K562 (cell line): Measurements from ENCODE around the gene PHF3. TPM values are rescaled to one million over a fixed set of nuclear protein-coding genes. Genes with fewer than 3 reads are reported as not detected.

Source experiments
- ATAC-seq: fragments of 200-7000 bp; cut with Tn5 transposase; 3 replicates; pipeline ENCODE4 v1.9.1; 2020; ENCODE audit warnings: moderate library complexity
- BruUV-seq: library from RNA; stranded (reverse); fragments of 400-500 nt; replicated peaks from 2 replicates; lab custom pipeline; 2021; lab: Mats Ljungman, UMichigan
- CTCF ChIA-PET: fragments of 300-600 bp; formaldehyde crosslinking; extraction: SDS; loops from one replicate; lab custom pipeline; 2021; ENCODE audit warnings: low intra/inter-chr PET ratio; lab: Yijun Ruan, JAX
- POLR2A ChIA-PET: fragments of 300-600, 350-650 bp; sonication (Branson Sonifier 250); formaldehyde crosslinking; extraction: SDS; loops from one replicate; lab custom pipeline; 2021; ENCODE audit warnings: antibody characterized with exemption, inconsistent platforms; lab: Yijun Ruan, JAX
- DNase-seq, 4 experiments: peaks; one replicate each; pipeline versions ENCODE4 v3.0.0 to v3.0.0-alpha.2; 2011 to 2018; ENCODE audit warnings: low spot score in 3 of 4, mixed read lengths in 3 of 4; ENCODE audit errors: extremely low read depth in 1 of 4
- FAIRE-seq: peaks from 2 replicates; lab custom pipeline; 2011; peaks lifted over from hg19 to GRCh38; lab: Jason Lieb, UNC
- H2AFZ ChIP-seq: 2 replicates; pipeline ENCODE4 v1.6.0; 2011; ENCODE audit warnings: low read depth, low read length, control low read depth, inconsistent platforms
- H3K27ac ChIP-seq: fragments of 200-600 bp; 3 replicates; pipeline ENCODE4 v1.8.0; 2011; ENCODE audit warnings: low read depth, mild to moderate bottlenecking, control low read depth, inconsistent platforms, low read length, moderate library complexity, mixed read lengths; ENCODE audit errors: extremely low read depth
- H3K27me3 ChIP-seq, 2 experiments: fragments of 300-600 bp in 1 of 2; 2 replicates in 1 of 2; 3 replicates in 1 of 2; pipeline versions ENCODE4 v1.6.0 to v1.8.0; 2011; ENCODE audit warnings: inconsistent platforms in 2 of 2, low read length in 2 of 2, mild to moderate bottlenecking in 1 of 2, mixed read lengths in 1 of 2, moderate library complexity in 1 of 2; ENCODE audit not compliant: control insufficient read depth in 2 of 2, insufficient read depth in 2 of 2
- H3K36me3 ChIP-seq: fragments of 300-600 bp; 3 replicates; pipeline ENCODE4 v1.8.0; 2011; ENCODE audit warnings: mild to moderate bottlenecking, low read length, inconsistent platforms; ENCODE audit not compliant: control insufficient read depth, insufficient read depth
- H3K4me1 ChIP-seq, 2 experiments: fragments of 200-600 bp in 1 of 2; replicated peaks in 1 of 2; 2 replicates in 1 of 2; 3 replicates in 1 of 2; pipeline versions ENCODE4 v1.5.1 to v1.8.0; 2011; ENCODE audit warnings: inconsistent platforms in 2 of 2, low read length in 2 of 2, mild to moderate bottlenecking in 1 of 2, mixed read lengths in 1 of 2, moderate library complexity in 1 of 2; ENCODE audit not compliant: control insufficient read depth in 2 of 2, insufficient read depth in 2 of 2
- H3K4me2 ChIP-seq: 2 replicates; pipeline ENCODE4 v1.6.1; 2011; ENCODE audit warnings: low read length, control low read depth, inconsistent platforms, mixed read lengths; ENCODE audit not compliant: insufficient read depth
- H3K4me3 ChIP-seq: fragments of 200-600 bp; sonication (generic), shearing (Covaris generic); 2 replicates; pipeline ENCODE4 v1.5.1; 2016; ENCODE audit warnings: control low read depth, inconsistent platforms
- H3K79me2 ChIP-seq: fragments of 200-600 bp; 3 replicates; pipeline ENCODE4 v1.8.0; 2011; ENCODE audit warnings: low read length, inconsistent platforms; ENCODE audit not compliant: control insufficient read depth, insufficient read depth
- H3K9ac ChIP-seq, 2 experiments: 2 replicates each; pipeline versions ENCODE4 v1.6.0 to v1.6.1; 2011; ENCODE audit warnings: low read depth in 2 of 2, low read length in 2 of 2, control low read depth in 1 of 2, inconsistent platforms in 1 of 2, mild to moderate bottlenecking in 1 of 2, mixed read lengths in 1 of 2; ENCODE audit not compliant: insufficient read depth in 1 of 2
- H3K9me1 ChIP-seq: one replicate; pipeline ENCODE4 v1.6.0; 2011; ENCODE audit warnings: inconsistent platforms, mild to moderate bottlenecking, low read length, moderate library complexity; ENCODE audit not compliant: control insufficient read depth, insufficient read depth
- H3K9me3 ChIP-seq: replicated peaks from 2 replicates; pipeline ENCODE4 v1.5.1; 2011; ENCODE audit warnings: low read depth, low read length, inconsistent platforms; ENCODE audit not compliant: control insufficient read depth, insufficient read depth
- H4K20me1 ChIP-seq: replicated peaks from 2 replicates; pipeline ENCODE4 v1.6.1; 2011; ENCODE audit warnings: low read length, inconsistent platforms, mixed read lengths; ENCODE audit not compliant: control insufficient read depth, insufficient read depth
- ADNP ChIP-seq: fragments of 200-800 bp; sonication (Bioruptor generic); IDR thresholded peaks from 2 replicates; pipeline ENCODE4 v1.6.1; 2016; ENCODE audit warnings: missing genetic modification characterization, missing compliant biosample characterization
- CBX2 ChIP-seq: fragments of 200-600 bp; sonication (generic); IDR thresholded peaks from one replicate; pipeline ENCODE4 v1.6.1; 2012; ENCODE audit warnings: mild to moderate bottlenecking, low read length, inconsistent platforms; ENCODE audit not compliant: insufficient read depth, poor library complexity, severe bottlenecking
- CREM ChIP-seq: IDR thresholded peaks from 2 replicates; pipeline ENCODE4 v1.6.1; 2014; ENCODE audit warnings: antibody characterized with exemption, low read depth
- DPF2 ChIP-seq: fragments of 450-650 bp; IDR thresholded peaks from 2 replicates; pipeline ENCODE4 v1.6.1; 2016
- HNRNPLL ChIP-seq: fragments of 200-400 bp; formaldehyde crosslinking; IDR thresholded peaks from 2 replicates; pipeline ENCODE4 v1.6.1; 2017; ENCODE audit warnings: low read length, low read depth, mild to moderate bottlenecking; ENCODE audit not compliant: poor library complexity, severe bottlenecking
- MYNN ChIP-seq, 2 experiments: sonication (generic); formaldehyde crosslinking in 1 of 2; IDR thresholded peaks; 2 replicates each; pipeline versions ENCODE4 v1.5.0 to v1.6.1; 2016 to 2020; ENCODE audit warnings: antibody characterized with exemption in 1 of 2, missing genetic modification reagents in 1 of 2
- TGIF2 ChIP-seq: sonication (generic); formaldehyde crosslinking; IDR thresholded peaks from 2 replicates; pipeline ENCODE4 v1.8.1; 2022; ENCODE audit warnings: mild to moderate bottlenecking, missing genetic modification reagents, moderate library complexity
- XRCC5 ChIP-seq: fragments of 200-400 bp; formaldehyde crosslinking; IDR thresholded peaks from 2 replicates; pipeline ENCODE4 v1.6.1; 2017; ENCODE audit warnings: low read depth, mild to moderate bottlenecking, low read length
- ZNF436 ChIP-seq: fragments of 250-450, 450-650 bp; sonication (Bioruptor Pico); formaldehyde crosslinking; IDR thresholded peaks from 2 replicates; pipeline ENCODE4 v1.7.0; 2020; ENCODE audit warnings: mild to moderate bottlenecking
- ZNF445 ChIP-seq: fragments of 250-450 bp; sonication (Bioruptor Pico); IDR thresholded peaks from 2 replicates; pipeline ENCODE4 v1.4.0; 2020; ENCODE audit warnings: low read depth, mild to moderate bottlenecking, moderate library complexity
- WGBS: fragments of 100-300 bp; shearing (Covaris generic); methylation state at CpG from one replicate; pipeline ENCODE4 v1.1.6; 2016; ENCODE audit warnings: low coverage, mixed read lengths; ENCODE audit not compliant: insufficient coverage; ENCODE audit errors: missing lambda C conversion rate; 5-methylcytosine and 5-hydroxymethylcytosine counted together
- in situ Hi-C: fragments of 300-500 bp; cut with MboI; formaldehyde crosslinking; loops from 4 replicates; pipeline ENCODE4 v1.15.0; 2018; ENCODE audit warnings: inconsistent platforms, mixed read lengths
- intact Hi-C: fragments of 100-400 bp; cut with micrococcal nuclease; formaldehyde crosslinking; loops from 2 replicates; pipeline ENCODE4 v1.14.2; 2022
- polyA plus RNA-seq, 8 experiments: library from polyadenylated mRNA; depleted of rRNA in 4 of 8; stranded (reverse) in 5 of 8; unstranded in 3 of 8; fragments of >200 nt; fragmentation: Nextera tagmentation in 2 of 8; fragmentation: Illumina TruSeq in 1 of 8; extraction: Ambion mirVana in 2 of 8; extraction: Trizol in 1 of 8; gene quantifications; 2 replicates each; pipeline versions ENCODE4 v1.2.1 to v1.2.3, GENCODE V29; 2011 to 2014; ENCODE audit warnings: inconsistent platforms in 1 of 8, missing spikeins in 1 of 8
- total RNA-seq, 7 experiments: library from RNA; depleted of rRNA in 6 of 7; stranded (reverse); fragments of >200 nt in 6 of 7; fragmentation: Illumina TruSeq in 2 of 7; extraction: Trizol in 2 of 7; gene quantifications; 2 replicates each; pipeline versions ENCODE4 v1.2.1 to v1.2.3, GENCODE V29; 2011 to 2021; ENCODE audit warnings: low replicate concordance in 1 of 7
- TF ChIP-seq, protein P1 (sequence below), 2 experiments: fragments of 200-800 bp in 1 of 2; sonication (Bioruptor generic) in 1 of 2; sonication (generic) in 1 of 2; formaldehyde crosslinking in 1 of 2; IDR thresholded peaks in 1 of 2; conservative IDR thresholded peaks in 1 of 2; 2 replicates each; pipeline versions ENCODE4 v1.5.0 to v1.6.1; 2016 to 2020; ENCODE audit warnings: missing compliant biosample characterization in 1 of 2, missing genetic modification characterization in 1 of 2, missing genetic modification reagents in 1 of 2
- TF ChIP-seq, protein P2 (sequence below), 2 experiments: fragments of 450-650 bp; conservative IDR thresholded peaks; 2 replicates each; pipeline ENCODE4 v1.6.1; 2017; ENCODE audit warnings: mild to moderate bottlenecking in 2 of 2, moderate library complexity in 2 of 2
- TF ChIP-seq, protein P3 (sequence below): sonication (generic); formaldehyde crosslinking; IDR thresholded peaks from 2 replicates; pipeline ENCODE4 v1.9.0; 2022; ENCODE audit warnings: mild to moderate bottlenecking, missing genetic modification reagents
- TF ChIP-seq, protein P4 (sequence below): fragments of 450-650 bp; IDR thresholded peaks from 2 replicates; pipeline ENCODE4 v1.6.1; 2017; ENCODE audit warnings: antibody characterized with exemption

The PHF3 gene
- total and polyA plus RNA-seq, 9 of the 15 experiments (the other 6 are each of a cell fraction or from before 2014, with no cell fraction given) = 8.1 to 51.2 (median 30.9) TPM

DNA sequence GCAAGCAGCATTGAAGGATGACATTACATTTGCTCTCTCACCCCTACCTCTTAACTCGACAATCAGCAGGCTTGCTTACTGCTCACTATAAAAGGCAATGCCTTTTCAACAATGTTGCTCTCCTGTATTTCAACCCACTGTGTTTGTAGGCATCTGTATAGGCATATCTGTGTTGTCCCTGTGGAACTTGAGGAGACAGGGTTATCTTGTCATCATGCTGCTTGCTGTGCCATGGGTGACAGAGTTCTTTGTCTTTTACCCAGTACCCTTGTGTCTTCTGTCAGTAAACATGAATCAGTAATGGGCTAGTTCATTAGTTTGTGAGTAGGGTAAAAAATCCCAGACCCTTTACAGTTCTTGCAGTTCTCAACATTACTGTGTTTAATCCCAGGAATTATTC lies 25.2 kb downstream of the PHF3 start (continued):
- no peak for TF ChIP-seq CBX2
- TF ChIP-seq, protein P1, sequence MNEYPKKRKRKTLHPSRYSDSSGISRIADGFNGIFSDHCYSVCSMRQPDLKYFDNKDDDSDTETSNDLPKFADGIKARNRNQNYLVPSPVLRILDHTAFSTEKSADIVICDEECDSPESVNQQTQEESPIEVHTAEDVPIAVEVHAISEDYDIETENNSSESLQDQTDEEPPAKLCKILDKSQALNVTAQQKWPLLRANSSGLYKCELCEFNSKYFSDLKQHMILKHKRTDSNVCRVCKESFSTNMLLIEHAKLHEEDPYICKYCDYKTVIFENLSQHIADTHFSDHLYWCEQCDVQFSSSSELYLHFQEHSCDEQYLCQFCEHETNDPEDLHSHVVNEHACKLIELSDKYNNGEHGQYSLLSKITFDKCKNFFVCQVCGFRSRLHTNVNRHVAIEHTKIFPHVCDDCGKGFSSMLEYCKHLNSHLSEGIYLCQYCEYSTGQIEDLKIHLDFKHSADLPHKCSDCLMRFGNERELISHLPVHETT (CRISPR knock-in tag; conservative IDR thresholded peaks at IDR 0.05 in 1 of 2, IDR thresholded peaks at IDR 0.05 in 1 of 2) = no peak
- no peak for TF ChIP-seq MYNN (IDR thresholded peaks at IDR 0.05)
- TF ChIP-seq MYNN (CRISPR knock-in tag; IDR thresholded peaks at IDR 0.05) = no peak

DNA sequence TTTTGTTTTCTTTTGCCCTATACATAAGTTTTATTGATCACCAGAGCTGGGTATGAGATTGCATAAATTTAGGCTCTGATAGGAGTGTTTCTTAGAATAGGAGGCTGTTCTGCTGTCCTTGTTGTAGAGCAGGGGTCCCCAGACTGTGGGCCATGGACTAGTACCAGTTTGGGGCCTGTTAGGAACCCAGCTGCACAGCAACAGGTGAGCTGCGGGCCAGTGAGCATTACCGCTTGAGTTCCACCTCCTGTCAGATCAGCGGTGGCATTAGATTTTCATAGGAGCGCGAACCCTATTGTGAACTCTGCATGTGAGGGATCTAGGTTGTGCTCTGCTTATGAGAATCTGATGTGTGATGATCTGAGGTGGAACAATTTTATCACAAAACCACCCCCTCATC lies 26.2 kb downstream of the PHF3 start:
- no peak for DNase-seq
- Histone ChIP-seq H3K9me3 (no peaks in the 10 kb centered on the region), H3K27me3 (no peaks in the 10 kb centered on the region), H3K4me2 (no peak overlapping the region), H3K9me1 (peaks cover 2% of the 10 kb centered on the region), H3K79me2 (peaks cover 97% of the 10 kb centered on the region), H3K27ac (no peak overlapping the region), H3K4me3 (no peak overlapping the region), H3K9ac (no peak overlapping the region), H3K36me3 (no peaks in the 10 kb centered on the region; the same call in 2 of the 3 replicates), H4K20me1 (peaks cover 16% of the 10 kb centered on the region; the same call in 1 of the 2 replicates), H3K4me1 (peaks cover 0 to 14% of the 10 kb centered on the region in 2 experiments; a peak in 3 of 5 replicates), H2AFZ (no peak overlapping the region)
- intact Hi-C loops (no loop called here), in situ Hi-C loops (no loop called here)
- ChIA-PET POLR2A (interaction anchor here (1.9 kb wide), 1 partner anchor 14 kb away, joined by 8 read pairs; no protein-coding TSS in a partner anchor), CTCF (no interaction called here)
- WGBS = 81% methylated on average over 5 of the region's 5 CpGs
- BruUV-seq = no TSS peak
- FAIRE-seq = no peak
- ATAC-seq = peak; percentile 18
- TF ChIP-seq ZNF436 (CRISPR knock-in tag) = no peak
- no peak for TF ChIP-seq HNRNPLL
- TF ChIP-seq ADNP (tag) = no peak
- TF ChIP-seq, protein P2, sequence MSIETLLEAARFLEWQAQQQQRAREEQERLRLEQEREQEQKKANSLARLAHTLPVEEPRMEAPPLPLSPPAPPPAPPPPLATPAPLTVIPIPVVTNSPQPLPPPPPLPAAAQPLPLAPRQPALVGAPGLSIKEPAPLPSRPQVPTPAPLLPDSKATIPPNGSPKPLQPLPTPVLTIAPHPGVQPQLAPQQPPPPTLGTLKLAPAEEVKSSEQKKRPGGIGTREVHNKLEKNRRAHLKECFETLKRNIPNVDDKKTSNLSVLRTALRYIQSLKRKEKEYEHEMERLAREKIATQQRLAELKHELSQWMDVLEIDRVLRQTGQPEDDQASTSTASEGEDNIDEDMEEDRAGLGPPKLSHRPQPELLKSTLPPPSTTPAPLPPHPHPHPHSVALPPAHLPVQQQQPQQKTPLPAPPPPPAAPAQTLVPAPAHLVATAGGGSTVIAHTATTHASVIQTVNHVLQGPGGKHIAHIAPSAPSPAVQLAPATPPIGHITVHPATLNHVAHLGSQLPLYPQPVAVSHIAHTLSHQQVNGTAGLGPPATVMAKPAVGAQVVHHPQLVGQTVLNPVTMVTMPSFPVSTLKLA (conservative IDR thresholded peaks at IDR 0.05) = no peak
- no peak for TF ChIP-seq ZNF445 (CRISPR knock-in tag)
- no peak for TF ChIP-seq DPF2
- TF ChIP-seq TGIF2 (CRISPR knock-in tag) = no peak
- TF ChIP-seq, protein P3, sequence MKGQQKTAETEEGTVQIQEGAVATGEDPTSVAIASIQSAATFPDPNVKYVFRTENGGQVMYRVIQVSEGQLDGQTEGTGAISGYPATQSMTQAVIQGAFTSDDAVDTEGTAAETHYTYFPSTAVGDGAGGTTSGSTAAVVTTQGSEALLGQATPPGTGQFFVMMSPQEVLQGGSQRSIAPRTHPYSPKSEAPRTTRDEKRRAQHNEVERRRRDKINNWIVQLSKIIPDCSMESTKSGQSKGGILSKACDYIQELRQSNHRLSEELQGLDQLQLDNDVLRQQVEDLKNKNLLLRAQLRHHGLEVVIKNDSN (CRISPR knock-in tag) = no peak
- TF ChIP-seq, protein P4, sequence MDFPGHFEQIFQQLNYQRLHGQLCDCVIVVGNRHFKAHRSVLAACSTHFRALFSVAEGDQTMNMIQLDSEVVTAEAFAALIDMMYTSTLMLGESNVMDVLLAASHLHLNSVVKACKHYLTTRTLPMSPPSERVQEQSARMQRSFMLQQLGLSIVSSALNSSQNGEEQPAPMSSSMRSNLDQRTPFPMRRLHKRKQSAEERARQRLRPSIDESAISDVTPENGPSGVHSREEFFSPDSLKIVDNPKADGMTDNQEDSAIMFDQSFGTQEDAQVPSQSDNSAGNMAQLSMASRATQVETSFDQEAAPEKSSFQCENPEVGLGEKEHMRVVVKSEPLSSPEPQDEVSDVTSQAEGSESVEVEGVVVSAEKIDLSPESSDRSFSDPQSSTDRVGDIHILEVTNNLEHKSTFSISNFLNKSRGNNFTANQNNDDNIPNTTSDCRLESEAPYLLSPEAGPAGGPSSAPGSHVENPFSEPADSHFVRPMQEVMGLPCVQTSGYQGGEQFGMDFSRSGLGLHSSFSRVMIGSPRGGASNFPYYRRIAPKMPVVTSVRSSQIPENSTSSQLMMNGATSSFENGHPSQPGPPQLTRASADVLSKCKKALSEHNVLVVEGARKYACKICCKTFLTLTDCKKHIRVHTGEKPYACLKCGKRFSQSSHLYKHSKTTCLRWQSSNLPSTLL = no peak
- TF ChIP-seq XRCC5 = no peak
- TF ChIP-seq CREM = no peak
